GM19193 (cell line): Measurements from ENCODE around the gene STON2.

ENCODE experiments used
- POLR2A ChIP-seq: IDR thresholded peaks from 4 replicates; pipeline ENCODE4 v1.6.1; 2011; ENCODE audit not compliant: insufficient read depth, insufficient read length; ENCODE audit errors: extremely low read depth

STON2 gene, protein sequence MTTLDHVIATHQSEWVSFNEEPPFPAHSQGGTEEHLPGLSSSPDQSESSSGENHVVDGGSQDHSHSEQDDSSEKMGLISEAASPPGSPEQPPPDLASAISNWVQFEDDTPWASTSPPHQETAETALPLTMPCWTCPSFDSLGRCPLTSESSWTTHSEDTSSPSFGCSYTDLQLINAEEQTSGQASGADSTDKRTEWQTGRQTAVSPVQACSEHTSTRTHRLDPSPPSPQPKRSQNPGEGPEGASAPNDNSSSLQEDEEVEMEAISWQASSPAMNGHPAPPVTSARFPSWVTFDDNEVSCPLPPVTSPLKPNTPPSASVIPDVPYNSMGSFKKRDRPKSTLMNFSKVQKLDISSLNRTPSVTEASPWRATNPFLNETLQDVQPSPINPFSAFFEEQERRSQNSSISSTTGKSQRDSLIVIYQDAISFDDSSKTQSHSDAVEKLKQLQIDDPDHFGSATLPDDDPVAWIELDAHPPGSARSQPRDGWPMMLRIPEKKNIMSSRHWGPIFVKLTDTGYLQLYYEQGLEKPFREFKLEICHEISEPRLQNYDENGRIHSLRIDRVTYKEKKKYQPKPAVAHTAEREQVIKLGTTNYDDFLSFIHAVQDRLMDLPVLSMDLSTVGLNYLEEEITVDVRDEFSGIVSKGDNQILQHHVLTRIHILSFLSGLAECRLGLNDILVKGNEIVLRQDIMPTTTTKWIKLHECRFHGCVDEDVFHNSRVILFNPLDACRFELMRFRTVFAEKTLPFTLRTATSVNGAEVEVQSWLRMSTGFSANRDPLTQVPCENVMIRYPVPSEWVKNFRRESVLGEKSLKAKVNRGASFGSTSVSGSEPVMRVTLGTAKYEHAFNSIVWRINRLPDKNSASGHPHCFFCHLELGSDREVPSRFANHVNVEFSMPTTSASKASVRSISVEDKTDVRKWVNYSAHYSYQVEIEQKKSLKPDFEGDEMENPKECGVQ

DNA sequence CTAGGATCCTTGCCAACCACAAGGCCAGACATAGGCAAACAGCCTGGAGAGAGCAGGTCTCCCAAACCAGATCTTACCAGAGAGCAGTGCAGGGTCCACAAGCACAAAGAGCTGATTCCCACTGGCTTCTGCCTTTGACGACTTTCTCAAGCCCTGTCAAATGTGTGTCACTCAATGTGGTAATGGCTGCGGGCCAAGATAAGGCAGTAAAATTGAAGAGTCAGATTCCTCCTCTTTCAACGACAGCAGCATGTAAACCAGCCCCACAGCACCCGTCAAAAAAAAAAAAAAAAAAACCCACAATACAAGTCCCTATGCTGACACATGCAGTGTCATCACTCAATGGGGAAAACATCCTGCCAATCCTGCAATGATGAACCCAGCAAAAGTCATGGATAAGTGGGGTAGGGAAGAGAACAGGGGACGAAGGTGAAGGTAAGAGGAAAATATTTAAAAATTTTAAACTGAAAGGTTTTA, at the start of gene STON2:
Gene STON2, minus strand, starts transcription at position 123 of the 477 bp plus-strand sequence. CDS start 1,942 bp downstream, outside the sequence.
- no peak for TF ChIP-seq POLR2A

DNA sequence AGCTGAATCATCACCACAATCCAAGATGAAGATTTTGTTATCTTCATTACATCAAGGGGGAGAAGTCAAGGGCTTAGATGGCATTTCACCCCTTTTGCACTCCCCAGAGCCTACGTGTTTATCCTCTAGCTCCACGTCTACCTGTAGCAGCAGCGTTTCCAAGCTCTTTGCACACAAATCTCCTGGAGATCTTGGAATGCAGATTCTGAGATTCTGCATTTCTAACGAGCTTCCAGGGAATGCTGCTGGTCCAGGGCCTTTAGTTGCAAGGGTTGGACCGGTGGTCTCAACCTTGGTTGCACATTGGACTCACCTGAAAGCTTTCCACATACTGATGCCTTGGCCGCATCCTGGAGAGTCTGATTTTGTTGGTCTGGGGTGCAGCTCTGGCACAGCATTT, 49.5 kb upstream of the STON2 start:
- no peak for TF ChIP-seq POLR2A

DNA sequence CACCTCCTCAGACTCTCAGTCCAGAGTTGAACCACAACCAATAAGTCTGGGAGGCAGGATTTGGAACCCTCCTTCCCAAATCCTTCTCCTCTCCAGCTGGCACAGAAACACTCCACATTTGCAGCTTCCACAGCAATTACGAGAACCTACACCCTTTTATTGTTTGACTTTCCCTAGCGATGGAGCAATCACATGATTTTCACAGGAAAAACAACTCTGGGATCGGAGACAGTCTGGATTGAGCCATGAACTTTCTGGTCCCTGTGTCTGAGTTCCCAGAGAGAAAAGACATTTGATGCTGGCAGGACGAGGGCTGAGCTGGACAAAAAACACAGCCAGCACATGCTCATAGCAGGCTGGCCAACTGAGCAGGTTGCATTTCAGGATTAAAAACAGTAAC, 49.0 kb upstream of the STON2 start:
- no peak for TF ChIP-seq POLR2A

DNA sequence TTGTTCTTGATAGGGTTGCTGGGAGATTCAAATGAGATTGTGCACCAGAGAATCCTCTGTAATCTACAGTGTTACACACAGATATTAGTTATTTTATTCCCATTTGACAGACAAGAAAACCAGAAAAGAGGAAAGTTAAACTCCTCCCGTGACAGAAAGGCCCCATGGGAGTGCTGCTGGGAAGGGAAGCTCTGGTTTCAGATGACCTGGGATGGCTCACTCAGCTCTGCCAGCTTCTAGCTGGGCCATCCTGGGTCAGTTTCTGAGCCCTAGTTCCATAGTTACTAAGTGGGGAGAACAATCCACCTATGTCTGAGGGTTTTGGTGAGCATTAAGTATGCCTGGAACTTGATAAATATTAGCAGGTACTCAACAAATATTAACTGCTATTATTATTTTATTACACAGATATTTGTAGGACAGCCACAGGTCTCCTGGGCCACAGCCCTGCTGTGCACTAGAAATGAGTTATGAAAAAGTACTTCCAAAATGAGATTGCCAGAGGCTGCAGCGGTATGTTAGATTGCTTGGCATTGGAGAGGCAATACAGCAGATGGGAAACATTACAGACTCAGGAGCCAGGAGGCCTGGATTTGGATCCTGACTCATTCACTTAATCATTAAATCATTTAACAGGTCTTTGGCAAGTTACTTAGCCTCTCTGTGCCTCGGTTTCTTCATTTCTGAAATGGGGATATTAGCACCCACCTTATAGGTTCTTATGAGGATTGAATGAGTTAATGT, 47.1 kb upstream of the STON2 start:
- no peak for TF ChIP-seq POLR2A

DNA sequence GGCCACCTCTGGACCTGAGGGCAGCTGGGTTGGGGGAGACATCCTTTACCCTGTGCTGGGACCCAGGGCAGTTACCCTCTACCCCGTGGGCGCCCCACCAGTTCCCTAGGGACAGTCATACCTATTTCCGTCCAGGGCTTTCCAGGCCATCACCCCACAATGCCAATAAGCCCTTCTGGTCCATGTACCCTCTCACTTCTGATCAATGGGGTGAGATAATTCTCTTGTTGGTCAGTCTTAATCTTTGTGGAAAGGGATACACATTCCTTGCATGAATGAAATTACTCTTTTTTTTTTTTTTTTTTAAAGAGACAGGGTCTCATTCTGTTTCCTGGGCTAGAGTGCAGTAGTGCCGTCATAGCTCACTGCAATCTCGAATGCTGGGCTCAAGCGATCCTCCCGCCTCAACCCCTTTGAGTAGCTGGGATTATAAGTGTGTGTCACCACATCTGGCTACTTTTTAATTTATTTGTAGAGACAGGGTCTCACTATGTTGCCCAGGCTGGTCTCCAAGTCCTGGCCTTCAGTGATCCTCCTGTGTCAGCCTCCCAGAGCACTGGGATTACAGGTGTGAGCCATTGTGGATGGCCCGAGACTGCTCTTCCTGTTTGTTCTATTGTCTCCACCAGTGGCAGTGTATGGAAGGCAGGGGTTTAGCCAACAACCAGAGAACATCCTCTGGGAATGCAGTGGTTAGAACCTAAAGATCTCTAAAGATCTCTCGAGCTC, 46.3 kb upstream of the STON2 start:
- TF ChIP-seq POLR2A = no peak

DNA sequence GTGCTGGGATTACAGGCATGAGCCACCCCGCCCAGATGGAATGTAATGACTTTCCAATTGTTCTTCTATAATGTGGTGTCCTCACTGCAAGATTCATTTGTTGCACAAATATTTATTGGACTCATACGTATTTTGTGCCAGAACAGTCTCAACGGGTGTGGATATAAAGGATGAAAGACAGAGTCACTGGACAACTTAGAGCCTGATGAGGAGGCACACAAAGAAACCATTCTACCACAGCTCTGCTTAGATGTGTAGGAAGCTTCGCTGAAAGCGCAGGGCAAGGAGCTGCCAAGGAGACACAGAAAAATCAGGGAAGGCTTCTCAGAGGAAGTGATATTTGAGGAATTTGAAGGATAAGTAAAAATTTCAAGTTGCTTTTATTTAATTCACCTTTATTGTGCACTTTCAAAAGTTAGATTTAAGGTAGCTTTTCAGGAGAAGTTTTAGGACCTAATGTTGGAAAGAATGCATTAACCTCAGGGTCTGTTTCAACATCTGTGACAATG, 41.6 kb upstream of the STON2 start:
- no peak for TF ChIP-seq POLR2A

DNA sequence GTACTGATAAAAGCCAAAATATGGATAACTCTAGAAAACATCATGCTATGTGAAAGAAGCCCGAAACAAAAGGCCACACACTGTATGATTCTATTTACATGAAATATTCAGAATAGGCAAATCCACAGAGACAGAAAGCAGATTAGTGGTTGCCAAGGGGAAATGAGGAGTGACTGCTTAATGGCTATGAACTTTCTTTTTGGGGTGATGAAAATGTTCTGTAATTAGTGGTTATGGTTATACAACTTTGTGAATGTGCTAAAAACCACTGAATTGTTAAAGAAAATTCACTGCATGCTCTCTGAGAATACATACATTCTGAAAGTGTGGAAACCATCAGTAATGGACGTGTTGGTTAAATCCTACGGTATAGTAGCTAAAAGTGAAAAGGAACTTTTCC, 39.9 kb upstream of the STON2 start:
- TF ChIP-seq POLR2A = no peak

DNA sequence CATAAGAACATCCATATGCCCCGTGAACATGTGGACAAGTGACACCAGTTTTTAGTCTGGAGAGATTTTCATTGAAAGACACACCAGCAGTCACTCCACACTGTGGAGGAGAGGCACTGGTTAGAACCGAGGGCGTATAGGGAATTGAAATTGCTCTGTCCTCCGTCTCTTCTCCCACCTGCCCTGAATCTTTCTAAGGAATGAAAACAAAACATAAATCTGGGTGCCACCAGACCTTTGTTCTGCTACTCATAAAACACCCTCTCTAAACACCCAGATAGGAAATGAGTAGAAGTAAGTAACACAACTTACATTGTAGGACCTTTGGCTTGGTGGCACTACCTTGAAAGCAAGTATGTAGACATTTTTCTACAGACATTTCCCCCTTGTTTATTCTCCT, 37.1 kb upstream of the STON2 start:
- no peak for TF ChIP-seq POLR2A

DNA sequence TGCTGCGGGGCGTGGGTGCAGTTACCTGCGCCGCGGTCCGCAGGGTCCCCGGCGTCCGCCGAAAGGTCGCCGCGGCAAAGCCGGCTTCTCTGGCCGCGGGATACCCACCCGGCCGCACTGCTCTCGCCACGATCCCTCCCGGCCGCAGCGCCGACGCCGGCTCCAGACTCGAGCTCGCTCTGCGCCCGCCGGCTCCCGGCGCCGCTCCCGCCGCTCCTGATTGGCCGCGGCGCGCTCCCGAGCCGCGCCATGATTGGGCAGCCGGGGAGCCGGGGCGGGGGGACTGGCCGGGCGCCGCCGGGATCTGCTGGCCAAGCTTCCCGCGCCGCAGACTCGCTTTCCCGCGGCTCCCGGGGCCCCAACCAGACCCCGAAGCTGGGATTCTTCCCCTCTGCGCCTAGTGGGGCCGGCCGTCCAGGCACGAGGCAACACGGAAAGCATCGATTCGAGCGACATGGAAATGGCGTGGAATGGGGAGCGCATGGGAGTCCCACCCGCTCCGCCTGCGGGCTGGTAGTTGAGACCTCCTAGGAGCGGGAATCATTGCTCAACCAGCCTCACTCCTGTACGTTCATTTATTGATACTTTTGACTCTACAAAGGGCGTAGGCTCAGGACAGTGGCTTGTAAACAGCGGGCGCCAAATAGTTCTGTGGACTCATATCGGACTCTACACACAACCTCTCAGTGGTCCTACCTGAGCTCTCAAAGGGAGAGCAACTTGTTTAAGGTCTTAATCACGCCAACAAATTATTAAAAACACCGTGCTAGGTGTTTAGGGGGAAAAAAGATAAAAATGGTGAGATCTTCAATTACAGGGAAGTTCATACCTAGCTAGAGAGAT, 36.4 kb upstream of the STON2 start:
- TF ChIP-seq POLR2A = no peak

DNA sequence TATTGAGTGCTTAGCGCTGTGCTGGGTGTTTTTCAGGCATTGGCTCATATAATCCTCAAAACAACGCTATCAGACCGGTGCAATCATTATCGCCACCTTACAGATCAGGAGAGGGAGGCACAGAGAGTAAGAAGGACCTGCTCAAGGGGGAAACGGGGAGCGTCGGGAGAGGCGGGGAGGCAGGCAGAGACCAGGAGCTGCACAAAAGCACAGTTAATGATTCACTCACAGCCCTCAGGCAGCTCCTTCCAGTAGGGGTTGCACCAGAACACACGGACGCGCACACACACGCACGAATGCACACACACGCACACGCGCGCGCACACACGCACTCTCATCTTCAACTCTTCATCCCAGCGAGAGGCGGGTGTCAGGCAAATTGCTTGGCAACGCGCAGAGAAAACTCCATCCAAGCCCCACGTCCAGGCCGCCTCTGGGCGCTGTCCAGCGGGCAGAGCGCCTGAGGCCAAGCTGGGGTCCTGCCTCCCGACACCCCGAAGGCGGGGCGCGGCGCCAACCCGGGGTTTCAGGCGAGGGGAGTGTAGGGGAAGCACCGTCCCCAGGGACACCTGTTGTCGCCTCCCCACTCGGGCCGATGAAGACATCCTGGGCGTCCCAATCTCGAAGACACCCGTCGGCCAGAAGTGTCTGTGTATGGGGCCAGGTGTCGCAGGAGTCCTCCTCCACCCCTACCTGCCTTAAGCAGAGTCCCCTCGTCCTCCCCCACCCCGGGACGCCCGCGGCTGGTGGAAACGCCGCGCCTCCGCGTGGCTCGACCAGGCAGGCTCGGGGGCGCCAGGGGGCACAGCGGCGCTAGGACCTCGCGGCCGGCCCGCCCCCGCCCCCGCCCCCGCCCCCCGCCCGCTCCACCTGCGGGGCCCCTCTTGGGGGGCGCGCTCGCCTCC, 35.5 kb upstream of the STON2 start:
- TF ChIP-seq POLR2A = no peak

DNA sequence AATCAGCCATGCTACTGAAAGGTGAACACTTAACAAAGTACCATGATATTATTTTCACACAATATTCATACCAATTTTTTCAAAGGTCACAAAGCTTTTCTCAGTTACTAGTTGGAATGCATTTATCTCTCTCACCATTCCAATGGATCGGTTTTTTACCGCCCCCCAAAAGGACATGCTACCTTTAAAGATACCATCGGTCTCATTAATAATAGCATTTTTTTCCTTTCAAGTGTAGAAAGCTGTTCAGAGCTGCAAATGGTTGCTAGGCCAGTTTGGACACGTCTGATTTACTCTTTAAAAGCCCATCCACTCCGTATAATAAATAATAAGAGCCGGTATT, 34.9 kb upstream of the STON2 start:
- no peak for TF ChIP-seq POLR2A

DNA sequence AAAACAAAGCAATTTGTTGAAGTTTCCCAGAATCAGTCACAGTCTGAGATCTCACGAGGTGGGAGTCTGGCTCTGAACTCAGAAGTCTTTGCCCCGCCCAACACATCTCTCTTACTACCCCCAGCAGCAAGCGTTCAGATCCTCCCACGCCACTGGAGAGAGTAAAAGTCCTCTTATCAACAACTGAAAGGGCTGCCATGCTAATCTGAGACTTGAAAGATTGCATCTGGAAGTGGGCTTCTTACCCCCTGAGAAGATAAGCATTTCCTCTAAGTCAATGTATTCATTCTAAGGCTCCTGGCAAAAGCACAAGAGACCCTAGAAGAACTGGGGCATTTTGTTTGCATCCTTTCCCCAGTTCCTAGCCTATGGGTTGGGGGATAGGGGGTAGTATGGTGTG, 34.1 kb upstream of the STON2 start:
- no peak for TF ChIP-seq POLR2A
